Keratinocyte (primary cell): Measurements from ENCODE around the gene BRSK1. TPM values are rescaled to one million over a fixed set of nuclear protein-coding genes. Genes with fewer than 3 reads are reported as not detected.

Source experiments
- DNase-seq: peaks from one replicate; pipeline ENCODE4 v3.0.0-alpha.2; 2011; ENCODE audit warnings: low read depth, missing footprints, low spot score
- FAIRE-seq: peaks from 2 replicates; lab custom pipeline; 2011; peaks lifted over from hg19 to GRCh38; lab: Jason Lieb, UNC
- H2AFZ ChIP-seq: 2 replicates; pipeline ENCODE4 v1.6.0; 2012; ENCODE audit warnings: low read length, control low read depth, inconsistent platforms; ENCODE audit not compliant: control insufficient read depth
- H3K27ac ChIP-seq: 2 replicates; pipeline ENCODE4 v1.5.1; 2011; ENCODE audit warnings: low read length; ENCODE audit not compliant: control insufficient read depth, insufficient read depth
- H3K27me3 ChIP-seq: 3 replicates; pipeline ENCODE4 v1.6.0; 2011; ENCODE audit warnings: low read length; ENCODE audit not compliant: control insufficient read depth, insufficient read depth; ENCODE audit errors: extremely low read depth
- H3K36me3 ChIP-seq, 2 experiments: 2 replicates in 1 of 2; 3 replicates in 1 of 2; pipeline ENCODE4 v1.5.1; 2011; ENCODE audit warnings: low read length in 2 of 2, mild to moderate bottlenecking in 1 of 2; ENCODE audit not compliant: control insufficient read depth in 2 of 2, insufficient read depth in 2 of 2; ENCODE audit errors: extremely low read depth in 1 of 2
- H3K4me1 ChIP-seq: 3 replicates; pipeline ENCODE4 v1.5.1; 2011; ENCODE audit warnings: low read length; ENCODE audit not compliant: control insufficient read depth, insufficient read depth; ENCODE audit errors: extremely low read depth
- H3K4me2 ChIP-seq: 3 replicates; pipeline ENCODE4 v1.6.0; 2011; ENCODE audit warnings: low read depth, low read length; ENCODE audit not compliant: control insufficient read depth, insufficient read depth; ENCODE audit errors: extremely low read depth
- H3K4me3 ChIP-seq, 3 experiments: fragments of 200-600 bp in 1 of 3; sonication (generic) in 1 of 3; 2 replicates in 2 of 3; 3 replicates in 1 of 3; pipeline ENCODE4 v1.5.1; 2011 to 2016; ENCODE audit warnings: low read length in 3 of 3, mild to moderate bottlenecking in 3 of 3, control low read depth in 2 of 3, inconsistent platforms in 1 of 3, low read depth in 1 of 3, mixed read lengths in 1 of 3, mixed run types in 1 of 3, moderate library complexity in 1 of 3; ENCODE audit not compliant: control insufficient read depth in 2 of 3, insufficient read depth in 2 of 3; ENCODE audit errors: extremely low read depth in 1 of 3
- H3K79me2 ChIP-seq: 2 replicates; pipeline ENCODE4 v1.6.0; 2012; ENCODE audit warnings: low read length; ENCODE audit not compliant: control insufficient read depth, insufficient read depth
- H3K9ac ChIP-seq: 3 replicates; pipeline ENCODE4 v1.6.0; 2011; ENCODE audit warnings: low read length; ENCODE audit not compliant: control insufficient read depth, insufficient read depth; ENCODE audit errors: extremely low read depth
- H3K9me1 ChIP-seq: 3 replicates; pipeline ENCODE4 v1.6.0; 2011; ENCODE audit warnings: low read length; ENCODE audit not compliant: control insufficient read depth, insufficient read depth; ENCODE audit errors: extremely low read depth
- H3K9me3 ChIP-seq: 2 replicates; pipeline ENCODE4 v1.5.1; 2012; ENCODE audit warnings: low read depth, low read length; ENCODE audit not compliant: control insufficient read depth
- H4K20me1 ChIP-seq: 3 replicates; pipeline ENCODE4 v1.6.0; 2011; ENCODE audit warnings: low read length; ENCODE audit not compliant: control insufficient read depth, insufficient read depth; ENCODE audit errors: extremely low read depth
- CTCF ChIP-seq, 3 experiments: IDR thresholded peaks in 1 of 3; conservative IDR thresholded peaks in 1 of 3; optimal IDR thresholded peaks in 1 of 3; 2 replicates in 2 of 3; 3 replicates in 1 of 3; pipeline versions ENCODE3 to v1.5.1; 2011; ENCODE audit warnings: low read length in 3 of 3, mild to moderate bottlenecking in 3 of 3, moderate library complexity in 2 of 3, control low read depth in 1 of 3, inconsistent platforms in 1 of 3; ENCODE audit not compliant: insufficient read depth in 2 of 3; ENCODE audit errors: extremely low read depth in 1 of 3
- EZH2 ChIP-seq: IDR thresholded peaks from one replicate; pipeline ENCODE4 v1.6.1; 2012; ENCODE audit warnings: inconsistent platforms, mild to moderate bottlenecking, low read length, moderate library complexity
- dilution Hi-C: fragments of 300-500 bp; cut with MboI; formaldehyde crosslinking; loops from one replicate; pipeline ENCODE4 v1.7.0; 2020; ENCODE audit warnings: low sequenced_read_pairs; ENCODE audit not compliant: extremely low pct_ligation_motif_present
- polyA plus RNA-seq, 5 experiments: library from polyadenylated mRNA; depleted of rRNA in 3 of 5; stranded (reverse) in 3 of 5; stranded (forward) in 1 of 5; unstranded in 1 of 5; fragments of >200 nt; gene quantifications; 1 replicate in 1 of 5; 2 replicates in 3 of 5; 3 replicates in 1 of 5; pipeline versions ENCODE4 v1.2.1 to v1.2.3, GENCODE V29; 2011 to 2012; ENCODE audit warnings: missing spikeins in 2 of 5, low read depth in 1 of 5, low replicate concordance in 1 of 5

Gene BRSK1
- polyA plus RNA-seq, 1 donor (not counting 4 experiments of a cell fraction or from before 2014, with no cell fraction given): 0.46 TPM

GRCh38 chr19:55297267-55297666, 13.5 kb downstream of the BRSK1 start:
- no peaks in the 10 kb centered on the region for H4K20me1 ChIP-seq
- FAIRE-seq: no peak
- H3K9me3 ChIP-seq: no peaks in the 10 kb centered on the region
- TF ChIP-seq EZH2 (no peak), CTCF (optimal IDR thresholded peaks at IDR 0.05 in 1 of 3, IDR thresholded peaks at IDR 0.05 in 1 of 3, conservative IDR thresholded peaks at IDR 0.05 in 1 of 3; ENCODE audit: extremely low read depth in 1 of 3, insufficient read depth in 2 of 3, low read length in 3 of 3) (no peak)
- no peaks in the 10 kb centered on the region for H3K36me3 ChIP-seq
- H3K4me2 ChIP-seq: no peak overlapping the region
- no peak overlapping the region for H3K9ac ChIP-seq
- H3K27ac ChIP-seq: no peak overlapping the region
- H3K9me1 ChIP-seq: no peaks in the 10 kb centered on the region
- no peak for DNase-seq
- dilution Hi-C loops: no loop called here
- no peak overlapping the region for H3K4me3 ChIP-seq
- H2AFZ ChIP-seq: no peak overlapping the region
- no peaks in the 10 kb centered on the region for H3K79me2 ChIP-seq
- no peaks in the 10 kb centered on the region for H3K27me3 ChIP-seq
- peaks cover 2% of the 10 kb centered on the region for H3K4me1 ChIP-seq

- Histone ChIP-seq H3K9ac (no peak overlapping the region), H3K4me1 (peaks cover 2% of the 10 kb centered on the region), H3K36me3 (no peaks in the 10 kb centered on the region), H2AFZ (no peak overlapping the region), H3K27me3 (no peaks in the 10 kb centered on the region), H3K27ac (no peak overlapping the region), H3K4me2 (no peak overlapping the region), H3K9me1 (no peaks in the 10 kb centered on the region), H3K79me2 (no peaks in the 10 kb centered on the region), H3K9me3 (no peaks in the 10 kb centered on the region), H4K20me1 (no peaks in the 10 kb centered on the region), H3K4me3 (no peak overlapping the region)
- no peak for DNase-seq
- dilution Hi-C loops: no loop called here
- FAIRE-seq: no peak
- TF ChIP-seq CTCF (optimal IDR thresholded peaks at IDR 0.05 in 1 of 3, IDR thresholded peaks at IDR 0.05 in 1 of 3, conservative IDR thresholded peaks at IDR 0.05 in 1 of 3; ENCODE audit: extremely low read depth in 1 of 3, insufficient read depth in 2 of 3, low read length in 3 of 3) (no peak), EZH2 (no peak)
Measured at GRCh38 chr19:55299991-55300390, 16.2 kb downstream of the BRSK1 start.
